Peyer's patch (tissue), 4 donors: Measurements from ENCODE around the gene APAF1.

ENCODE experiments used
- CTCF ChIP-seq, 6 experiments: fragments of 450-650 bp in 4 of 6; fragments of 200-600 bp in 2 of 6; sonication (generic) in 1 of 6; IDR thresholded peaks; one replicate each; pipeline ENCODE4 v1.5.1; 2017 to 2019; ENCODE audit warnings: antibody characterized with exemption in 6 of 6, mild to moderate bottlenecking in 3 of 6, moderate library complexity in 1 of 6
- POLR2A ChIP-seq, 2 donors: fragments of 450-650 bp; IDR thresholded peaks; one replicate each; pipeline ENCODE4 v1.5.1; 2017; ENCODE audit warnings: antibody characterized with exemption in 2 of 2, mild to moderate bottlenecking in 2 of 2, moderate library complexity in 2 of 2

- TF ChIP-seq CTCF (IDR thresholded peaks at IDR 0.05) (no peak), POLR2A (IDR thresholded peaks at IDR 0.05) (no peak)
Observed at GRCh38 chr12:98738539-98738938, 93.4 kb downstream of the APAF1 start.
